ENCODE data around the gene ST3GAL3. TPM values are rescaled to one million over a fixed set of nuclear protein-coding genes. Genes with fewer than 3 reads are reported as not detected.

Gene ST3GAL3
- total RNA-seq, 1 experiment from 2014 or later, result 8.6 TPM

DNA sequence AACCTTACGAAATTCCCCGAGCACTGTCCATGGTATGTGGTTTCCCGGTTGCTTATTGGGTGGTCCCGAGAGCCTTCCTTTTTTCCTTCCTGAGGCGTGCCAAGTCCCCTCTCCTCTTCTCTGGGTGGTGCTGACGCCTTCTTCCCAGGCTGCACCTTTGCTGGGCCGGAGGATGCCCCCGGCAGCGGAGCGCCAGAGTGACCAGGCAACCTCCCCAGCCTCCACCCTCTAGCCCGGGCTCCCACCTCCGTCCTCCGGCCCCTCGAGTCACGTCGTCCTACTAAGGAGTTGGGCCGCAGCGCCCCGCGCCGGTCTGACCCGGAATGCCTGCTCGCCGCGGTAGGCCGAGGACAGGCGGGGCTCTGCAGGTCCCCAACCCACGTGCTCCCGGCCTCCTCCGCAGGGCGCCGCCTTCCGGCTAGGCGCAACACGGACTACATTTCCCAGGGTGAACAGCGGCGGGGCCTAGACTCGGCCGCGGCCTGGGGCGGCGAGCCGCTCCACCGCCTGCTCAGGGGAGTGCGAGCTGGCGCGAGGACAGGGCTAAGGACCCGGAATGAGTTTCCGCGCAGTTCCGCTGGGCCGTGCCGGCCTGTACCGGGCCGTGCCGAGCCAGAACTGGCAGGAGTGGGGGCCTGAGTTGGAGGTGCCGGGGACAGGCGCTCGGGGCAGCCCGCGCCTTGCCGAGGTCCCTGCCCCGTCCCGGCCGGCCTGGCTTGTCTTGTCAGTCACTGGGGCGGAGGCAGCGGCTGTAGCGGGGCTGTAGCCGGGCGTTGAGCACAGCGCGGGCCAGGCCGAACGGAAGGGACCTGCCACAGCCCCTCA is 239.1 kb downstream of the ST3GAL3 start, which contains the start of gene IPO13 (continued):
- TF ChIP-seq, protein P1, sequence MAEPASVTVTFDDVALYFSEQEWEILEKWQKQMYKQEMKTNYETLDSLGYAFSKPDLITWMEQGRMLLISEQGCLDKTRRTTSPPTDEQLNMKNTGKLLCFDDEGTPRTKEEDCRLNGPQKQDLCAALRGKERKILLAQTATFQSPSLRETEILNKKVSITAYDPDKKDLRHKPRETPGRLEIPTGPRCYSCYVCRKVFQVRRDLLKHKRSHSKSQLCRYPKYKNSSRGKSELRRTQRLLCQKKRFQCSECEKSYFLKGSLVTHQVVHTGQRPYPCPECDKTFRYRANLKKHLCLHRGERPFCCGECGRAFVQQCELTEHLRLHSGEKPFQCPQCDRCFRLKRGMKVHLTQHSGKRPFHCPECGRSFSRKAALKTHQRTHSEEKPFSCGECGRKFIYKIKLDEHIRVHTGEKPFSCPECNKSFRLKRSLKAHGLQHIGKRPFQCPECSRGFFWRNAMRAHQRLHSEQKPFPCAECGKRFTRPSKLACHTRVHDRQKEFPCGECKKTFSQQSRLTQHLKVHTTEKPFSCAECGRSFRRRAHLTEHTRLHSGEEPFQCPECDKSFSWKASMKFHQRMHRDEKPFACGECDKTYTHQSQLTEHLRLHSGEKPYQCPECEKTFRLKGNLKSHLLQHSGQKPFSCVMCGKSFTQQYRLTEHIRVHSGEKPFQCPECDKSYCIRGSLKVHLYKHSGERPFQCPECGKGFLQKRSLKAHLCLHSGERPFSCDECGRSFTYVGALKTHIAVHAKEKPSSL (CRISPR knock-in tag; conservative IDR thresholded peaks at IDR 0.05), result no peak
- TF ChIP-seq SP1 (CRISPR knock-in tag; conservative IDR thresholded peaks at IDR 0.05) (peak; percentile 92), SMAD4 (CRISPR knock-in tag; IDR thresholded peaks at IDR 0.05) (no peak), CBFB (CRISPR knock-in tag; IDR thresholded peaks at IDR 0.05; ENCODE audit: low read depth) (no peak; the same call in 1 of the 2 replicates), MYBL2 (CRISPR knock-in tag; IDR thresholded peaks at IDR 0.05) (peak; percentile 71; the same call in 1 of the 2 replicates), GRHL2 (CRISPR knock-in tag; IDR thresholded peaks at IDR 0.05; ENCODE audit: insufficient replicate concordance, severe bottlenecking) (no peak), CREB1 (CRISPR knock-in tag; IDR thresholded peaks at IDR 0.05) (no peak), GABPB1 (CRISPR knock-in tag; IDR thresholded peaks at IDR 0.05) (peak; percentile 63; the same call in 1 of the 2 replicates), ZNF121 (CRISPR knock-in tag; IDR thresholded peaks at IDR 0.05) (peak; percentile 59; the same call in 1 of the 2 replicates), FOXP1 (CRISPR knock-in tag; IDR thresholded peaks at IDR 0.05; ENCODE audit: borderline replicate concordance) (no peak; the same call in 1 of the 2 replicates)
- TF ChIP-seq, protein P2, sequence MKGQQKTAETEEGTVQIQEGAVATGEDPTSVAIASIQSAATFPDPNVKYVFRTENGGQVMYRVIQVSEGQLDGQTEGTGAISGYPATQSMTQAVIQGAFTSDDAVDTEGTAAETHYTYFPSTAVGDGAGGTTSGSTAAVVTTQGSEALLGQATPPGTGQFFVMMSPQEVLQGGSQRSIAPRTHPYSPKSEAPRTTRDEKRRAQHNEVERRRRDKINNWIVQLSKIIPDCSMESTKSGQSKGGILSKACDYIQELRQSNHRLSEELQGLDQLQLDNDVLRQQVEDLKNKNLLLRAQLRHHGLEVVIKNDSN (CRISPR knock-in tag; IDR thresholded peaks at IDR 0.05), result peak; percentile 95
- TF ChIP-seq, protein P3, sequence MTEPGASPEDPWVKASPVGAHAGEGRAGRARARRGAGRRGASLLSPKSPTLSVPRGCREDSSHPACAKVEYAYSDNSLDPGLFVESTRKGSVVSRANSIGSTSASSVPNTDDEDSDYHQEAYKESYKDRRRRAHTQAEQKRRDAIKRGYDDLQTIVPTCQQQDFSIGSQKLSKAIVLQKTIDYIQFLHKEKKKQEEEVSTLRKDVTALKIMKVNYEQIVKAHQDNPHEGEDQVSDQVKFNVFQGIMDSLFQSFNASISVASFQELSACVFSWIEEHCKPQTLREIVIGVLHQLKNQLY (CRISPR knock-in tag; IDR thresholded peaks at IDR 0.05), result 0 out of 2 replicates have a peak, but pooled peaks have one; percentile 60
- TF ChIP-seq, protein P4, sequence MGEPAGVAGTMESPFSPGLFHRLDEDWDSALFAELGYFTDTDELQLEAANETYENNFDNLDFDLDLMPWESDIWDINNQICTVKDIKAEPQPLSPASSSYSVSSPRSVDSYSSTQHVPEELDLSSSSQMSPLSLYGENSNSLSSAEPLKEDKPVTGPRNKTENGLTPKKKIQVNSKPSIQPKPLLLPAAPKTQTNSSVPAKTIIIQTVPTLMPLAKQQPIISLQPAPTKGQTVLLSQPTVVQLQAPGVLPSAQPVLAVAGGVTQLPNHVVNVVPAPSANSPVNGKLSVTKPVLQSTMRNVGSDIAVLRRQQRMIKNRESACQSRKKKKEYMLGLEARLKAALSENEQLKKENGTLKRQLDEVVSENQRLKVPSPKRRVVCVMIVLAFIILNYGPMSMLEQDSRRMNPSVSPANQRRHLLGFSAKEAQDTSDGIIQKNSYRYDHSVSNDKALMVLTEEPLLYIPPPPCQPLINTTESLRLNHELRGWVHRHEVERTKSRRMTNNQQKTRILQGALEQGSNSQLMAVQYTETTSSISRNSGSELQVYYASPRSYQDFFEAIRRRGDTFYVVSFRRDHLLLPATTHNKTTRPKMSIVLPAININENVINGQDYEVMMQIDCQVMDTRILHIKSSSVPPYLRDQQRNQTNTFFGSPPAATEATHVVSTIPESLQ (CRISPR knock-in tag; IDR thresholded peaks at IDR 0.05), result no peak
- TF ChIP-seq, protein P5, sequence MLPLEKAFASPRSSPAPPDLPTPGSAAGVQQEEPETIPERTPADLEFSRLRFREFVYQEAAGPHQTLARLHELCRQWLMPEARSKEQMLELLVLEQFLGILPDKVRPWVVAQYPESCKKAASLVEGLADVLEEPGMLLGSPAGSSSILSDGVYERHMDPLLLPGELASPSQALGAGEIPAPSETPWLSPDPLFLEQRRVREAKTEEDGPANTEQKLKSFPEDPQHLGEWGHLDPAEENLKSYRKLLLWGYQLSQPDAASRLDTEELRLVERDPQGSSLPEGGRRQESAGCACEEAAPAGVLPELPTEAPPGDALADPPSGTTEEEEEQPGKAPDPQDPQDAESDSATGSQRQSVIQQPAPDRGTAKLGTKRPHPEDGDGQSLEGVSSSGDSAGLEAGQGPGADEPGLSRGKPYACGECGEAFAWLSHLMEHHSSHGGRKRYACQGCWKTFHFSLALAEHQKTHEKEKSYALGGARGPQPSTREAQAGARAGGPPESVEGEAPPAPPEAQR (CRISPR knock-in tag; IDR thresholded peaks at IDR 0.05), result no peak
- TF ChIP-seq, protein P6, sequence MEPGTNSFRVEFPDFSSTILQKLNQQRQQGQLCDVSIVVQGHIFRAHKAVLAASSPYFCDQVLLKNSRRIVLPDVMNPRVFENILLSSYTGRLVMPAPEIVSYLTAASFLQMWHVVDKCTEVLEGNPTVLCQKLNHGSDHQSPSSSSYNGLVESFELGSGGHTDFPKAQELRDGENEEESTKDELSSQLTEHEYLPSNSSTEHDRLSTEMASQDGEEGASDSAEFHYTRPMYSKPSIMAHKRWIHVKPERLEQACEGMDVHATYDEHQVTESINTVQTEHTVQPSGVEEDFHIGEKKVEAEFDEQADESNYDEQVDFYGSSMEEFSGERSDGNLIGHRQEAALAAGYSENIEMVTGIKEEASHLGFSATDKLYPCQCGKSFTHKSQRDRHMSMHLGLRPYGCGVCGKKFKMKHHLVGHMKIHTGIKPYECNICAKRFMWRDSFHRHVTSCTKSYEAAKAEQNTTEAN (CRISPR knock-in tag; IDR thresholded peaks at IDR 0.05), result peak; percentile 48; the same call in 1 of the 2 replicates
- TF ChIP-seq, protein P7, sequence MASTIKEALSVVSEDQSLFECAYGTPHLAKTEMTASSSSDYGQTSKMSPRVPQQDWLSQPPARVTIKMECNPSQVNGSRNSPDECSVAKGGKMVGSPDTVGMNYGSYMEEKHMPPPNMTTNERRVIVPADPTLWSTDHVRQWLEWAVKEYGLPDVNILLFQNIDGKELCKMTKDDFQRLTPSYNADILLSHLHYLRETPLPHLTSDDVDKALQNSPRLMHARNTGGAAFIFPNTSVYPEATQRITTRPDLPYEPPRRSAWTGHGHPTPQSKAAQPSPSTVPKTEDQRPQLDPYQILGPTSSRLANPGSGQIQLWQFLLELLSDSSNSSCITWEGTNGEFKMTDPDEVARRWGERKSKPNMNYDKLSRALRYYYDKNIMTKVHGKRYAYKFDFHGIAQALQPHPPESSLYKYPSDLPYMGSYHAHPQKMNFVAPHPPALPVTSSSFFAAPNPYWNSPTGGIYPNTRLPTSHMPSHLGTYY (CRISPR knock-in tag; IDR thresholded peaks at IDR 0.05), result 0 out of 2 replicates have a peak, but pooled peaks have one; percentile 73

All from WTC11 (cell line).